Activated T-cell treated with anti-CD3 and anti-CD28 coated beads, Interleukin-2, amount 50 U/mL, for 72 hours (primary cell): ENCODE data around the gene CFAP107. TPM values are rescaled to one million over a fixed set of nuclear protein-coding genes. Genes with fewer than 3 reads are reported as not detected.

Source experiments
- ATAC-seq, 2 donors: fragments of 150-1000 bp; cut with Tn5 transposase; replicated peaks in 1 of 2; 2 replicates each; pipeline ENCODE4 v1.10.0; 2021; ENCODE audit warnings: moderate library complexity in 2 of 2, mild to moderate bottlenecking in 1 of 2
- DNase-seq, 2 donors: peaks; one replicate each; pipeline ENCODE4 v3.0.0; 2021 to 2022; ENCODE audit warnings: mixed read lengths in 1 of 2
- H3K27ac Mint-ChIP-seq: one replicate; pipeline ENCODE4 v1.8.0; 2022; ENCODE audit warnings: mild to moderate bottlenecking, moderate library complexity, mixed read lengths
- H3K27me3 Mint-ChIP-seq: one replicate; pipeline ENCODE4 v1.8.0; 2022; ENCODE audit warnings: low read depth, mixed read lengths
- H3K36me3 Mint-ChIP-seq, 2 donors: one replicate each; pipeline ENCODE4 v1.8.0; 2022; ENCODE audit warnings: mixed read lengths in 2 of 2, mild to moderate bottlenecking in 1 of 2; ENCODE audit not compliant: insufficient read depth in 2 of 2
- H3K4me1 Mint-ChIP-seq: one replicate; pipeline ENCODE4 v1.8.0; 2022; ENCODE audit warnings: low read depth, mixed read lengths
- H3K4me3 Mint-ChIP-seq, 2 donors: one replicate each; pipeline ENCODE4 v1.8.0; 2022; ENCODE audit warnings: mild to moderate bottlenecking in 2 of 2, mixed read lengths in 2 of 2, moderate library complexity in 2 of 2
- H3K9me3 Mint-ChIP-seq, 2 donors: one replicate each; pipeline ENCODE4 v1.8.0; 2022; ENCODE audit warnings: mixed read lengths in 2 of 2
- total RNA-seq, 2 donors: library from RNA; stranded (reverse); gene quantifications; one replicate each; pipeline ENCODE4 v1.2.3, GENCODE V29; 2022

The CFAP107 gene
- total RNA-seq, 2 donors from 2014 or later: not detected

GRCh38 chr1:12811409-12811784 is 65.4 kb downstream of the CFAP107 start:
- Mint-ChIP-seq H3K27me3 (peaks cover 15% of the 10 kb centered on the region), H3K4me1 (no peaks in the 10 kb centered on the region), H3K36me3 (no peaks in the 10 kb centered on the region), H3K4me3 (no peak overlapping the region), H3K27ac (no peak overlapping the region), H3K9me3 (no peaks in the 10 kb centered on the region)
- ATAC-seq (no peak), DNase-seq (no peak)

Other genes with a start within 250 kb of the CFAP107 start
- 10 to 100 TPM; 60.4 to 65.3 TPM for gene DHRS3, start 128.0 kb upstream of the CFAP107 start, total RNA-seq
- gene AADACL4, start 102.1 kb upstream of the CFAP107 start, total RNA-seq: not detected
- gene AADACL3, start 30.1 kb upstream of the CFAP107 start, total RNA-seq: not detected
- not detected for gene PRAMEF12, start 27.5 kb downstream of the CFAP107 start, total RNA-seq
- gene PRAMEF1, start 45.2 kb downstream of the CFAP107 start, total RNA-seq: not detected
- not detected for gene PRAMEF11, start 85.2 kb downstream of the CFAP107 start, total RNA-seq
- not detected for gene HNRNPCL1, start 102.5 kb downstream of the CFAP107 start, total RNA-seq
- gene PRAMEF2, start 110.9 kb downstream of the CFAP107 start, total RNA-seq: not detected
- gene PRAMEF4, start 140.0 kb downstream of the CFAP107 start, total RNA-seq: not detected
- not detected for gene PRAMEF10, start 152.1 kb downstream of the CFAP107 start, total RNA-seq
- gene PRAMEF7, start 170.4 kb downstream of the CFAP107 start, total RNA-seq: not detected
- not detected for gene PRAMEF6, start 201.4 kb downstream of the CFAP107 start, total RNA-seq